Right lobe of liver (tissue), 6 donors: ENCODE measurements around the gene TECPR2. TPM values are rescaled to one million over a fixed set of nuclear protein-coding genes. Genes with fewer than 3 reads are reported as not detected.

Experiments used
- ATAC-seq, 4 donors: fragments of 200-7000 bp; cut with Tn5 transposase; one replicate each; pipeline ENCODE4 v1.9.1; 2020; ENCODE audit warnings: mild to moderate bottlenecking in 4 of 4, moderate library complexity in 4 of 4
- DNase-seq, 3 donors: peaks; one replicate each; pipeline ENCODE4 v3.0.0-alpha.2; 2020
- H3K27ac ChIP-seq, 3 donors: fragments of 200-600 bp; one replicate each; pipeline ENCODE4 v1.8.0; 2022
- H3K27me3 ChIP-seq, 2 donors: fragments of 200-600 bp; one replicate each; pipeline ENCODE4 v1.8.0; 2022
- H3K36me3 ChIP-seq, 4 donors: fragments of 200-600 bp; sonication (generic) in 1 of 4; one replicate each; pipeline versions ENCODE4 v1.5.1 to v1.8.0; 2017 to 2022; ENCODE audit warnings: control low read depth in 1 of 4
- H3K4me1 ChIP-seq, 4 donors: fragments of 200-600 bp; sonication (generic) in 1 of 4; one replicate each; pipeline versions ENCODE4 v1.5.1 to v1.8.0; 2017 to 2022; ENCODE audit warnings: control low read depth in 1 of 4
- H3K4me3 ChIP-seq, 3 donors: fragments of 200-600 bp; one replicate each; pipeline ENCODE4 v1.8.0; 2022
- H3K9me3 ChIP-seq, 4 donors: fragments of 200-600 bp; sonication (generic) in 1 of 4; one replicate each; pipeline versions ENCODE4 v1.5.1 to v1.8.0; 2017 to 2022; ENCODE audit warnings: control low read depth in 1 of 4
- POLR2A ChIP-seq: fragments of 450-650 bp; IDR thresholded peaks from one replicate; pipeline ENCODE4 v1.6.1; 2017; ENCODE audit warnings: antibody characterized with exemption, mild to moderate bottlenecking
- WGBS: methylation state at CpG from one replicate; pipeline ENCODE4 v1.1.6; 2018; ENCODE audit warnings: low coverage, low lambda C conversion rate; ENCODE audit not compliant: insufficient coverage; ENCODE audit errors: missing lambda C conversion rate; 5-methylcytosine and 5-hydroxymethylcytosine counted together
- intact Hi-C, 2 donors: fragments of 100-400 bp; cut with DNase I; formaldehyde crosslinking; loops; one replicate each; pipeline versions ENCODE4 v1.11.2 to v1.14.1; 2022
- total RNA-seq, 6 experiments: library from RNA; depleted of rRNA in 2 of 6; stranded (reverse); fragments of >200 nt in 2 of 6; fragmentation: NEBNext Ultra II Directional in 3 of 6; extraction: Animal tissue kit (Norgen Biotek cat#: 25700) in 3 of 6; gene quantifications; one replicate each; pipeline versions ENCODE4 v1.1.0 to v1.2.4, GENCODE V29; 2016 to 2023
- TF ChIP-seq, protein P1 (sequence below), 4 donors: fragments of 200-600 bp in 3 of 4; fragments of 450-650 bp in 1 of 4; IDR thresholded peaks; one replicate each; pipeline versions ENCODE4 v1.5.1 to v1.8.0; 2016 to 2022; ENCODE audit warnings: antibody characterized with exemption in 4 of 4, mild to moderate bottlenecking in 2 of 4
- donor health status: DM: no; HTN: yes; CAD: no.
- donor health status: DM: no; HTN: no; CAD: no.
- donor health status: DM: no; HTN: no; CAD: no.
- donor health status: DM: no; HTN: yes; CAD: no.
- donor health status: DM: no; HTN: yes; CAD: no.

Gene TECPR2
- total RNA-seq, 6 experiments from 2014 or later: 5.5 to 10.5 (median 9.4) TPM

DNA sequence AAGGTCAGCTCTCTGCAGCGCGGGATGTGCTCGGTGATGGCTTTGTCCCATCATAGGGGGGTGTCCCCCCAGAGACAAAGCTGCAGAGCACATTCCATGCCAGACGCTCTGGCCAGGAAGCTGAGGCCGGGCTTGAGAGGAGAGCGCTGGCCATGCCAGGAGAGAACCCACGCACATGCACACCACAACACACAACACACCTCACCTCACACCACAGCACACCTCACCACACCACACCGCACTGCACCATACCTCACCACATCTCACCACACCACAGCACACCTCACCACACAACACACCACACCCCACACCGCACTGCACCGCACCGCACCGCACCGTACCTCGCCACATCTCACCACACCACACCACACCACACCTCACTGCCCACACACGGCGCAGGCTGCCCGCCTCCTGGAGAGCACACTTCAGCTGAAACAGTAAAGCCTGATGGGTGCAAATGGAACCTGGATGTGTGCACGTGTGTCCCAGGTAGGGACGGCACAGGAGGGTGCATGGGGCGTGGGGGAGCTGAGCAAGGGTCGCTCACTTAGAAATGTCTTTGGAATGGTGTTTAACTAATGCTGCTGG is 136.0 kb downstream of the TECPR2 start:
- intact Hi-C loops: no loop called here
- no peak overlapping the region for H3K27ac ChIP-seq
- H3K27me3 ChIP-seq: no peaks in the 10 kb centered on the region
- TF ChIP-seq POLR2A: no peak
- TF ChIP-seq, protein P1, sequence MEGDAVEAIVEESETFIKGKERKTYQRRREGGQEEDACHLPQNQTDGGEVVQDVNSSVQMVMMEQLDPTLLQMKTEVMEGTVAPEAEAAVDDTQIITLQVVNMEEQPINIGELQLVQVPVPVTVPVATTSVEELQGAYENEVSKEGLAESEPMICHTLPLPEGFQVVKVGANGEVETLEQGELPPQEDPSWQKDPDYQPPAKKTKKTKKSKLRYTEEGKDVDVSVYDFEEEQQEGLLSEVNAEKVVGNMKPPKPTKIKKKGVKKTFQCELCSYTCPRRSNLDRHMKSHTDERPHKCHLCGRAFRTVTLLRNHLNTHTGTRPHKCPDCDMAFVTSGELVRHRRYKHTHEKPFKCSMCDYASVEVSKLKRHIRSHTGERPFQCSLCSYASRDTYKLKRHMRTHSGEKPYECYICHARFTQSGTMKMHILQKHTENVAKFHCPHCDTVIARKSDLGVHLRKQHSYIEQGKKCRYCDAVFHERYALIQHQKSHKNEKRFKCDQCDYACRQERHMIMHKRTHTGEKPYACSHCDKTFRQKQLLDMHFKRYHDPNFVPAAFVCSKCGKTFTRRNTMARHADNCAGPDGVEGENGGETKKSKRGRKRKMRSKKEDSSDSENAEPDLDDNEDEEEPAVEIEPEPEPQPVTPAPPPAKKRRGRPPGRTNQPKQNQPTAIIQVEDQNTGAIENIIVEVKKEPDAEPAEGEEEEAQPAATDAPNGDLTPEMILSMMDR (IDR thresholded peaks at IDR 0.05): no peak
- H3K4me3 ChIP-seq: no peak overlapping the region
- ATAC-seq (no peak), DNase-seq (no peak)
- peaks cover 0 to 8% (median 0%) of the 10 kb centered on the region in 4 donors for H3K36me3 ChIP-seq
- no peaks in the 10 kb centered on the region for H3K9me3 ChIP-seq
- no peaks in the 10 kb centered on the region for H3K4me1 ChIP-seq
- 94% methylated on average over 14 of the region's 21 CpGs for WGBS

DNA sequence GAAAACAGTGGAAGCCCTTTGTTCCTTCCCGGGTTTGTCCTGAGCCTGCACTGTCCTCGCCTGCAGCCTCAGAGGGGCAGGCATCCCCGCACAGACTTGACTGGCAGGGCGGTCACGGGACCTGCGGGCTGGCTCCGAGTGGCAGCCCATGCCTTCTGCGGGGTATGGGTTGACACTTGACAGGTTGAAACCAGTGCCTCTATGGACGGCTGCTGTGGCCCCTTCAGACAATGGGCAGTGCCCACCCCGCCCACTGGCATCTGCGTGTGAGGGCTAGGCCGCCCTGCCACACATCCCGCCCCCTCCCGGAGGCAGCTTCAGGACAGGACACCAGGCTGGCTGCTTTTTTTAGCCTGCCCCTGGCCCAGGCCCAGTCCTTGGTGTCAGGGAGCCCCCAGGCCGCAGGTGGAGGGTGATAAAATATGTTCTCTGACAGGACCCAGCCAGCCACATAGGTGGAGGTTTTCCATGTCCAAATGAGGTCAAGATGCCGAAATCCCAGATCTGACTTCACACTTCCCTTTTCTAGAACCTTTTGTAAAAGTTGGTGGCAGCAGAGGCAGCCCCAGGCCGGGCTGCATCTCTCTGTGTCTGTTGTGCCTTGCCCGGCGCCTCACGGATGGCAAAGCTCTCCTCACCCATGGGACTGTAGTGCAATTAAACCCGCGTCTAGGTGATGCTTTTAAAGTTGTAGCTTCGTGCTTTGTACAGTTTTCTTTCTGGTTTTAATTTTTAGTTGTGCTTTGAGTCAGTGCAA is 136.8 kb downstream of the TECPR2 start:
- intact Hi-C loops: no loop called here
- Histone ChIP-seq H3K4me3 (no peak overlapping the region), H3K36me3 (peaks cover 0 to 8% (median 0%) of the 10 kb centered on the region in 4 donors), H3K4me1 (no peaks in the 10 kb centered on the region), H3K27ac (peak overlapping the region in 2 of 3 donors; percentile 3 to 21), H3K9me3 (no peaks in the 10 kb centered on the region), H3K27me3 (no peaks in the 10 kb centered on the region)
- WGBS: 83% methylated on average over 6 of the region's 23 CpGs
- DNase-seq (no peak), ATAC-seq (no peak)
- TF ChIP-seq, protein P1 (IDR thresholded peaks at IDR 0.05): no peak
- no peak for TF ChIP-seq POLR2A

DNA sequence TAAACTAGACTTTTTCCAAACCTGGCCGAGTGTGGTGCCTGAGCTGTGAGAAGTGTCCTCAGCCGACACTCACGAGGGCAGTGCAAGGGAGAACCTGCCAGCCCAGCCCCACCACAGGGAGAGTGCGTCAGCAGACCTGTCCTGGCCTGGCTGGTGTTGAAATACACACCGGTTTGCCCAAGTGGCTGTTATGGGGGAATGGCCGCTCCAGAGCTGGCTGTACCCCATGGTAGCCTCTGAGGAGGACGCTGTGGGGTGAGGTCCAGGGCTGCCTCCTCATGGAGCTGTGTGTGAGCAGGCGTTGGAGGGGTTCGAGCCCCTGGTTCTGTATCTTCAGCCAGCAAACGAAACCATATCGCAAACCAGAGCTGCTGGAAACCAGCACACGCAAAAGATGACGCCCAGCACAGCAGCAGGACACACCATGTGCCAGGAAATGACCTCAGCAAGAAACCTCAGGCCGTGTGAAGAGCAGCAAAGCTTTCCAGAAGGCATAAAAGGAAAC is 137.5 kb downstream of the TECPR2 start:
- peaks cover 0 to 8% (median 0%) of the 10 kb centered on the region in 4 donors for H3K36me3 ChIP-seq
- no peaks in the 10 kb centered on the region for H3K4me1 ChIP-seq
- H3K4me3 ChIP-seq: no peak overlapping the region
- H3K9me3 ChIP-seq: no peaks in the 10 kb centered on the region
- TF ChIP-seq, protein P1 (IDR thresholded peaks at IDR 0.05): no peak
- no peak for TF ChIP-seq POLR2A
- peak; percentile 44 to 69 (median 56) for ATAC-seq
- H3K27me3 ChIP-seq: no peaks in the 10 kb centered on the region
- intact Hi-C loops: no loop called here
- peak in 1 of 3 donors; percentile 55 for DNase-seq
- peak overlapping the region in 2 of 3 donors; percentile 3 to 34 for H3K27ac ChIP-seq
- 60% methylated on average over 5 of the region's 14 CpGs for WGBS

DNA sequence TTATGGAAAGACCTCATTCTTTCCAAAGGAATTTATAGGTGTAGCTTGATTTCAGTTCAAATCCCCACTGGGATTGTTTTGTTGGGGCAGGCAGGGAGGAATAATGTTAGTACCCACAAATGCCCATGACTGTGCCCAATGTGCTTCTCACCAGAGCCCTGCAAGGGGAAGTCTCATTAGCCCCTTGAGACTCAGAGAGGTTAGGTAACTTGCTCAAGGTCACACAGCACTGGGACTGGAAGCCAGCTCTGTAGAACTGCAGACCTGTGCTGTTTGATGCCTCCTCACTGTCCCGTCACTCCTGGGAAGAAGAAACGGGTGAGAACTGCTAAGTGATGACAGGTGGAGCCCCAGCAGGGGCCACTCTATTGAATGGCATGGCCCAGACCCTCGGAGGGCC is 138.0 kb downstream of the TECPR2 start:
- no peaks in the 10 kb centered on the region for H3K27me3 ChIP-seq
- ATAC-seq: no peak
- TF ChIP-seq, protein P1 (IDR thresholded peaks at IDR 0.05): no peak
- no peak for TF ChIP-seq POLR2A
- 75% methylated on average over 1 of the region's 3 CpGs for WGBS
- H3K4me1 ChIP-seq: no peaks in the 10 kb centered on the region
- intact Hi-C loops: no loop called here
- H3K27ac ChIP-seq: peak overlapping the region in 2 of 3 donors; percentile 18 to 34
- no peaks in the 10 kb centered on the region for H3K9me3 ChIP-seq
- DNase-seq: no peak
- no peak overlapping the region for H3K4me3 ChIP-seq
- H3K36me3 ChIP-seq: peaks cover 0 to 8% (median 0%) of the 10 kb centered on the region in 4 donors
